Keratinocyte (primary cell): ENCODE results near the gene FABP6.

Experiments
- CTCF ChIP-seq, 3 experiments: IDR thresholded peaks in 1 of 3; conservative IDR thresholded peaks in 1 of 3; optimal IDR thresholded peaks in 1 of 3; 2 replicates in 2 of 3; 3 replicates in 1 of 3; pipeline versions ENCODE3 to v1.5.1; 2011; ENCODE audit warnings: low read length in 3 of 3, mild to moderate bottlenecking in 3 of 3, moderate library complexity in 2 of 3, control low read depth in 1 of 3, inconsistent platforms in 1 of 3; ENCODE audit not compliant: insufficient read depth in 2 of 3; ENCODE audit errors: extremely low read depth in 1 of 3
- EZH2 ChIP-seq: IDR thresholded peaks from one replicate; pipeline ENCODE4 v1.6.1; 2012; ENCODE audit warnings: inconsistent platforms, mild to moderate bottlenecking, low read length, moderate library complexity

GRCh38 chr5:160280384-160281095 is 51.2 kb downstream of the FABP6 start:
- TF ChIP-seq CTCF (optimal IDR thresholded peaks at IDR 0.05 in 1 of 3, IDR thresholded peaks at IDR 0.05 in 1 of 3, conservative IDR thresholded peaks at IDR 0.05 in 1 of 3; ENCODE audit: extremely low read depth in 1 of 3, insufficient read depth in 2 of 3, low read length in 3 of 3) (no peak), EZH2 (no peak)
